HG03558 (cell line): ENCODE data around the gene TBL1X.
"Not testable (repeated sequence)": the region's sequence is repeated elsewhere in the genome, so short reads cannot be mapped to it uniquely, and the experiment has no call there.

ENCODE experiments used
- ATAC-seq: cut with Tn5 transposase; IDR thresholded peaks from one replicate; pipeline ENCODE4 v1.9.1; 2021; ENCODE audit warnings: moderate number of reproducible peaks; ENCODE audit not compliant: unreplicated experiment; ENCODE audit errors: extremely low read depth

Gene TBL1X

GRCh38 chrX:9530848-9531274 is 66.0 kb downstream of the TBL1X start:
- ATAC-seq: no peak

GRCh38 chrX:9532349-9532748 is 67.5 kb downstream of the TBL1X start:
- ATAC-seq: no peak

GRCh38 chrX:9533611-9534010 is 68.8 kb downstream of the TBL1X start:
- ATAC-seq: no peak

- ATAC-seq: no peak
These were observed 69.8 kb downstream of the TBL1X start for GRCh38 chrX:9534686-9535085.

GRCh38 chrX:9535101-9535500 is 70.2 kb downstream of the TBL1X start:
- no peak for ATAC-seq

- ATAC-seq: not testable (repeated sequence)
These were observed 71.3 kb downstream of the TBL1X start for GRCh38 chrX:9536156-9536555.

- ATAC-seq: no peak
These were observed 72.9 kb downstream of the TBL1X start for GRCh38 chrX:9537781-9538180.

GRCh38 chrX:9538544-9539045 is 73.7 kb downstream of the TBL1X start:
- no peak for ATAC-seq

- no peak for ATAC-seq
These were observed 74.9 kb downstream of the TBL1X start for GRCh38 chrX:9539605-9540387.

GRCh38 chrX:9542106-9542760 is 77.4 kb downstream of the TBL1X start:
- ATAC-seq: no peak

- ATAC-seq: no peak
These were observed 77.9 kb downstream of the TBL1X start for GRCh38 chrX:9542761-9543111.

GRCh38 chrX:9555354-9555753 is 90.5 kb downstream of the TBL1X start:
- ATAC-seq: no peak

- ATAC-seq: no peak
These were observed 92.2 kb downstream of the TBL1X start for GRCh38 chrX:9557091-9557490.

- no peak for ATAC-seq
These were observed 92.7 kb downstream of the TBL1X start for GRCh38 chrX:9557521-9557920.

GRCh38 chrX:9558615-9559014 is 93.8 kb downstream of the TBL1X start:
- ATAC-seq: no peak

- no peak for ATAC-seq
These were observed 95.4 kb downstream of the TBL1X start for GRCh38 chrX:9560219-9560618.

- ATAC-seq: no peak
These were observed 96.3 kb downstream of the TBL1X start for GRCh38 chrX:9561199-9561598.

- no peak for ATAC-seq
These were observed 98.0 kb downstream of the TBL1X start for GRCh38 chrX:9562851-9563250.

- ATAC-seq: no peak
These were observed 101.3 kb downstream of the TBL1X start for GRCh38 chrX:9566150-9566621.

- ATAC-seq: no peak
These were observed 105.0 kb downstream of the TBL1X start for GRCh38 chrX:9569876-9570301.

- ATAC-seq: no peak
These were observed 108.6 kb downstream of the TBL1X start for GRCh38 chrX:9573282-9574106.
